Fibroblast of lung (primary cell): ENCODE data around the gene CUL1.

ENCODE experiments used
- EZH2 ChIP-seq: IDR thresholded peaks from 2 replicates; pipeline ENCODE4 v1.5.1; 2012; ENCODE audit warnings: low read length, control low read depth, mild to moderate bottlenecking; ENCODE audit errors: missing control alignments
- TF ChIP-seq, protein P1 (sequence below), 2 donors: IDR thresholded peaks in 1 of 2; conservative IDR thresholded peaks in 1 of 2; 1 replicate in 1 of 2; 2 replicates in 1 of 2; pipeline ENCODE4 v1.5.1; 2011 to 2012; ENCODE audit warnings: low read length in 2 of 2, control low read depth in 1 of 2, inconsistent platforms in 1 of 2, low read depth in 1 of 2, mild to moderate bottlenecking in 1 of 2

DNA sequence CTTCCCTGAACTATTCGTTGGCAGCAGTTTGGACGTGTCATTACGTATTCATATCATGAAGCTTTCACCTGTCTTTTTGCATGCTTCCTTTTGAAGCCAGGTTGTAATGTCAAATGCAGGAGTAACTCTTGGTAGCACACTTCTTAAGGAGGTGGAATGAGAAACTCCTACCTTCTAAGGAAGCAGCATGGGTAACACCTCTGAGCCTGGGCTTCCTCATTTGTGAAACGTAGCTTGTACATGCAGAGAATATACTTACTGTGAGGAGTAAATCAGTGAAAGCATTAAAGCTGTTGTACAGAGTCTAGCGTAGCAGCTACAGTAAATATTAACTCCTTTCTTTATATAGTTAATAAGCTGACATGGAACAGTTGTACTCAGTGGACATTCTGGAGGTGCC is 21.1 kb downstream of the CUL1 start:
- no peak for TF ChIP-seq EZH2
- TF ChIP-seq, protein P1, sequence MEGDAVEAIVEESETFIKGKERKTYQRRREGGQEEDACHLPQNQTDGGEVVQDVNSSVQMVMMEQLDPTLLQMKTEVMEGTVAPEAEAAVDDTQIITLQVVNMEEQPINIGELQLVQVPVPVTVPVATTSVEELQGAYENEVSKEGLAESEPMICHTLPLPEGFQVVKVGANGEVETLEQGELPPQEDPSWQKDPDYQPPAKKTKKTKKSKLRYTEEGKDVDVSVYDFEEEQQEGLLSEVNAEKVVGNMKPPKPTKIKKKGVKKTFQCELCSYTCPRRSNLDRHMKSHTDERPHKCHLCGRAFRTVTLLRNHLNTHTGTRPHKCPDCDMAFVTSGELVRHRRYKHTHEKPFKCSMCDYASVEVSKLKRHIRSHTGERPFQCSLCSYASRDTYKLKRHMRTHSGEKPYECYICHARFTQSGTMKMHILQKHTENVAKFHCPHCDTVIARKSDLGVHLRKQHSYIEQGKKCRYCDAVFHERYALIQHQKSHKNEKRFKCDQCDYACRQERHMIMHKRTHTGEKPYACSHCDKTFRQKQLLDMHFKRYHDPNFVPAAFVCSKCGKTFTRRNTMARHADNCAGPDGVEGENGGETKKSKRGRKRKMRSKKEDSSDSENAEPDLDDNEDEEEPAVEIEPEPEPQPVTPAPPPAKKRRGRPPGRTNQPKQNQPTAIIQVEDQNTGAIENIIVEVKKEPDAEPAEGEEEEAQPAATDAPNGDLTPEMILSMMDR (conservative IDR thresholded peaks at IDR 0.05 in 1 of 2, IDR thresholded peaks at IDR 0.05 in 1 of 2; ENCODE audit: low read depth in 1 of 2, low read length in 2 of 2), result no peak
